GM21360 (cell line): Measurements from ENCODE around the gene MAD1L1.

Experiments used
- ATAC-seq: cut with Tn5 transposase; IDR thresholded peaks from one replicate; pipeline ENCODE4 v1.9.1; 2021; ENCODE audit warnings: mild to moderate bottlenecking, moderate library complexity; ENCODE audit not compliant: unreplicated experiment

The MAD1L1 gene

DNA sequence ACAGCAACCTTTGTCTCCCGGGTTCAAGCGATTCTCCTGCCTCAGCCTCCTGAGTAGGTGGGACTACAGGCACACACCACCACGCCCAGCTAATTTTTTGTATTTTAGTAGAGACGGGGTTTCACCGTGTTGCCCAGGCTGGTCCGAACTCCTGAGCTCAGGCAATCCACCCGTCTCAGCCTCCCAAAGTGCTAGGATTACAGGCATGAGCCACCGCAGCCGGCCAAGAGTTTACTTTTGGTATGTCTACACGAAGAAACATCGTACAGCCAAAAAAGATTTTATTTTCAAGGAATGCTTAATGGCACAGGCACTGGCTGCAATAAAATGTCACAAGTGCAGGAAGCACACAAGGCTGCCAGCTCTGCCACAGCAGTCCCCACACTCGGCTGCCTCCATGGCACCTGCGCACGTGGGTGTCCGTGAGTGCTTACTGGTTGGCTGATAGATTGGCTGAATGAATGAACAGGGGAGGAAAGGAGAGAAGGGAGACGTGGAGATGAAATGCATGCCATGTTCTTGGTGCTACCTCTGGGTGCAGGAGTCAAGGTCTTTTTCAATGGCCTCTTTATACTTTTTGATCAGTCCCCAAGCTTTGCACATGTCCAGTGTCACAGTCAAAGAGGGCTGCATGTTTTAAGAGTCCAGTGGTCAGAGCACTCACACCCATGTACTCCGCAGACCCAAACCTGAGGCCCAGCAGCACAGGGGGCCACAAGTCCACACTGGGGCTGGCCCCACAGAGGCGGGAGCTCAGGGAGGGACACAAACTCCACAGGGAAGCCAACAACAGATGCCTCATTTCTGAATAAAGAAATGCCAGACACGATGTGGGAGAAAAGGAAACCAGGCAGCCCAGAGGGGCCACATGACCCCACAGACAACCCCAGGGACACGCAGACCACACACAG, 198.2 kb downstream of the MAD1L1 start:
- ATAC-seq = no peak

DNA sequence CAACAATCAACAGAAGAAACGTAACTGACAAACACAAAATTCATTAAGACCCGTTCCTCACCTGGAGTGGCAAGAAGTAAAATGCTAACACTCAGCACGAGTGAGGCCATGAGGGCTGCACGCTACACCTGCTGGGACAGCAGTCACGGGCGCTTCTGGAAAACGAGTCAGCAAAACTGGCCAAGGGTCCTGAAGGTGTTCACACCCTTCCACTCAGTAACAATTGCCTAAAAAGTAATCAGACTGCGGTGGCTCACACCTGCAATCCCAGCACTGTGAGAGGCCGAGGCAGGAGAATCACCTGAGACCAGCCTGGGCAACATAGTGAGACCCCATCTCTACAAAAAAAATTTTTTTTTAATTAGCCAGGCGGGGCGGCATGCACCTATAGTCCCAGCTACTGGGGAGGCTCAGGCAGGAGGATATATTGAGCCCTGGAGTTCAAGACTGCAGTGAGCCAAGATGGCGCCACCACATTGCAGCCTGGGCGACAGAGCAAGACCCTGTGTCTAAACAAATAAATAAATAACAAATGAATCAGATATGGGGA, 199.1 kb downstream of the MAD1L1 start:
- no peak for ATAC-seq

DNA sequence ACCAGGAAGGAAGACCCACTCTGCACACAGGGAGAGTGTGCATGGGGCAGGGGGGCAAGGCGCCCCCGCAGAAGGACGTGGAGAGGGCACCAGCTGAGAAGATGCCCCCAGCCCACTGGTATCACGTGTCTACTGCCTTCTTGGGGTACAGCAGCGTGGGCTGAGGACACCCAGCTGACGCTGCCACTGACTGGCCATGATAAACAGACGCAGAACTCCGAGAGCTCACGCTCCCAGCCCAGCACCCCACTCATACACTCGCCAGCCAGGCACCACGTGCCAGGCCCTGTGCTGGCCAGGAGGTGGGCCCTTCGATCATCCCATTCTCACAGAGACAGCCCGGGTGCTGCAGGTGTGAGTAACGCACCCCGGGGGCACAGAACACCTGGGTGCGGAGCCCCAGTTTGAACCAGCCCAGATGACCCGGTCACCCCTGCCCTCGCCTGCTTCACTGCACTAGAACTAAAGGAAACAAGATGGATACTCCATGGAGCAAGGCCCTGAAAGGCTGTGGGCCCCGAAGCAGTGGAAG, 199.8 kb downstream of the MAD1L1 start:
- no peak for ATAC-seq

DNA sequence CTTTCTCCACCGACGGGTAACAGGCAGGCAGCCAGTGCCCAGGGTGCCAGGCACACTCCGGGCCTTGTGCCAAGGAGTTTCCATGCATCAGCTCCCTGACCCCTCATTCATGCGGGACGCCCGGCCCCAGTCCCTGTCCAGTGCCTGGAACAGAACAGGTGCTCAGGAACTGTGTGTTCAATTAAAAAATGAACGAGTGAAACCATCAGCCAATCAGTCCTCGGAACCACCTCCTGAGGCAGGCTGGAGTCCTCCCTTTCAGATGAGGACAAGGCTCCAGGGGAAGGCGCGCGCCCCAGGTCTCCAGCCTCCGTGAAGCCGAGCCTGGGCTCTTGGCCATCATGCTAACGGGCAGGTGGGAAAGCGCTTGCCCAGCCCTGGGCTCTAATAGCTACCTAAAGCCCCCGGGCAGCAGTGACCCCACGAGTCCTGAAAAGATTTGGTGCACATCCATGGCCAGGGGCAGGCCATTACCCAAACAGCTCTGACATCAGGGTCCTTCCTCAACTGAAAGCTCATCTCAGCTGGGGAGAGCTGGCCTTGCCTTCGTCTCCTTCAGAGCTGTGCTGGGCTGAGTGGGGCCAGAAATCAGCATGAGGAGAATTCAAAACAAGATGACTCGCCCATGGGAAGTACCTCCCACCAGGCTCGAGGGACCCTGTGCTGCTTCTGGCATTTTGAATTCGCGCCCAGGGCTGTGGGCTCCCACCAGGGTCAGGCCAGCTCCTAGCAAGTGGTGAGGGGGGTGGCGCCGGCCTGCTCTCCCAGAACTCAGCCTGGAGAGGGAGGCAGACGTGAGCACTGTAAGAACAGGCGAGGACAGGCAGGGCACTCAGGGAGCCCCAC, 200.5 kb downstream of the MAD1L1 start:
- ATAC-seq = no peak

GRCh38 chr7:2031451-2031845, 201.3 kb downstream of the MAD1L1 start:
- ATAC-seq = no peak

GRCh38 chr7:2030475-2031450, 202.0 kb downstream of the MAD1L1 start:
- no peak for ATAC-seq

- no peak for ATAC-seq
Observed at GRCh38 chr7:2029936-2030335, 202.8 kb downstream of the MAD1L1 start.

GRCh38 chr7:2029211-2029905, 203.4 kb downstream of the MAD1L1 start:
- no peak for ATAC-seq

DNA sequence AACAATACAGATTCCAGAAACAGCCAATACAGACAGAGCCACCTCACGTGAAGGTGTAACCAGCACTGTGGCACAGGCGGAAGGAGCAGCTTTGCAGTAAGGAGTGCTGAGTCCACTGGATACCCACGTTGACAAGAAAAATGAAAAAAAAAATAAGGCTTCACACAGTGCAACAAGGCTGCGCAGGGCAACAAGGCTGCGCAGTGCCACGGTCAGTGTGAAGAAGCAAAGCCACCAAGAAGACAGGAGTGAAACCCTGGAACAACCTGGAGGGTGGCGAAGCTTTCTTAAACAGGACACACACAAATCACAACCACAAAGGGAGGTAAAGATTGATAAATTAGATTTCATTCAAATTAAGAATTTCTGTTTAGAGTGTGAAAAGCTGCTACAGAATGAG, 204.0 kb downstream of the MAD1L1 start:
- no peak for ATAC-seq

DNA sequence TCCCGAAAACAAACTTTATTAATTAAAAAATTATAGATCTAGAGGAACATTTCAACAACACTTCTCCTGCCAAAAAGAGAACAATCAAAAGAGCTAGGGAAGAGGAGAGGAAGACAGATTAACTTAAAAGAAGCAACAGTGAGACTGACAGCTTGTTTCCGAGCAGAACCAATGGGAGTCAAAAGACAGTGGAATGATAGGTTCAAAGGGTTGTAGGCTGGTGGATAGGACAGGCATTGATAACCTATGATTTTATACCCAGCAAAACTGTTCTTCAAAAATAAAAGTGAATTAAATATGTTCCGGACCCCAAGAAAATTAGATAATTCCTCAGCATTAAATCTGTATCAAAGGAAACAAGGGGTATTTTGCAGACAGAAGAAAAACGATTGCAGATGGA, 207.6 kb downstream of the MAD1L1 start:
- ATAC-seq = no peak

DNA sequence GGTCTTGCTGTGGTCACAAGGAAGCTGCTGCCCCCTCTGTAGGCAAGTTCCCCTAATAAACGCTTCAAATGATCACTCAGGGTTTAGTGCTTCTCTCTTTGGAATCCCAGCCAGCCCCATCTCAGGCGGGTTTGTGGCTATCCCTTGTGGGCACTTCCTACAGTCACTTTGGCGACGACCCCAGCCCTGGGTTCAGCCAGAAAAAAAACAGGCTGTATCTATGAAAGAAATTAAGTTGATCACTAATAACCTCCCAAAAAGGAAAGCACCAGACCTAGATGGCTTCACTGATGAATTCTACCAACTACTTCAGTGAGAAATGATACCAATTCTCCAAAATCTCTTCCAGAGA, 208.2 kb downstream of the MAD1L1 start:
- no peak for ATAC-seq

- ATAC-seq = no peak
Observed at GRCh38 chr7:2023877-2024566, 208.7 kb downstream of the MAD1L1 start.

GRCh38 chr7:2022737-2023250, 210.0 kb downstream of the MAD1L1 start:
- ATAC-seq = no peak

DNA sequence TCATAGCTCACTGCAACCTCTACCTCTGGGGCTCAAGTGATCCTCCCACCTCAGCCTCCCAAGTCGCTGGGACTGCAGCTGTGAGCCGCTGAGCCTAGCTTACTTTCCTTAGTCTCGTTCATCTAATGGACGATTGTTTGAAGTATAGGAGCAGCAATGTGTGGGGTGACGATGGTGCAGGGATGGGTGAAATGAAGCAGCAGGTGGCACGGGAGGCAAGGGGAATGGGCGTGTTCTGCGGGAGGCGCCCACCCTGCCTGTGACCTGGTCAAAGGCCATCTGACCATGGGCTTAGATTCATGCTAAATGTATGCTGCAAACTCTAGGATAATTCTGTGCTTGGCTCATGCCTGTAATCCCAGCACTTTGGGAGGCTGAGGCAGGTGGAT, 210.7 kb downstream of the MAD1L1 start:
- no peak for ATAC-seq

DNA sequence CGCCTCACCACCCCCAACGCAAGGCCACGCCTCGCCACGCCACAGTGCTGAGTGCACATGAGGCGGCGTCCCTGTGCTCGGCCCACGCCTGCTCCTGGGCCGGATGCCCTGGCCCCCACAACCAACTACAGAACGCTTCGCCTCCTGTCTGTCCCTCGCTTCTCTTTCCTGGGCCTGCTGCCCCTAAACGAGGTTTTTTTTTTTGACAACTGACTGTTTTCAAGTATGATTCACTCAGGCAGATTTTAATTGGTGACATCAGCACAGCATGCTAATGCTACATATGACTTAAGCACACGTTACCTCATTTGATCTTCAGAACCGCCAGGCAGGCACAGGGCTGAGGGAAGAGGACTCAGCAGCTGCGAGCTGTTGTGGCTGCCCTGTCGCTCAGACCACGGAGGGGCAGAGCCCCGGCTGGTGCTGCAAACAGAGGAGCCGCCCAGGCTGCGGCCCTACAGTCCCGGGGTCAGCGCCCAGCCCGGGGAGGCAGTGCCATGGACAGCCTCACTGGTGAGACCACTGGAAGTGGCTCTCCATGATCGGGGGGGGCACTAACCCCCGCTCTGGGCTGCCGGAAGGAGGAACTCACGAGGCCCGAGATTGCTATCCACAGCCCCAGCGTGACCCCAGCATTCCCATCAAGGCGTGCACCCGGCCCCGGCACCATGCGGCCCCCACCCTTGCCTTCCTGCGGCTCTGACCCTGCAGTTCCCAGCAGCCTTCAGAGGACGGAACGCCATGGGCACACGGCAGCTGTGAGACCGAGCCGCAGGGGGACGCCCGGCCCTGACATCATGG, 212.8 kb downstream of the MAD1L1 start:
- peak; percentile 59 for ATAC-seq

DNA sequence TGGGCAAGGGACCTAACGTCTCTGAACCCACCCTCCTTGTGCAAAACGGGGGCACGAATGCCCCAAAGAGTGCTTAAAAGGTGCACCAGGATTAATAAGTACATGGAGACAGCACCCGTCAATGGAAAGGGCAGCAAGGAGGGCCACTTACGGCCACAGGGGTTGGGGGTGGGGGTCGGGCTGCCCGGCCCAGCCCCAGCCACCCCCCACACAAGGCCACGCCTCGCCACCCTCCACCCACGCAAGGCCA, 213.4 kb downstream of the MAD1L1 start:
- no peak for ATAC-seq

GRCh38 chr7:2018569-2019460, 213.9 kb downstream of the MAD1L1 start:
- ATAC-seq = no peak
